ENCODE data around the gene HDAC4. TPM values are rescaled to one million over a fixed set of nuclear protein-coding genes. Genes with fewer than 3 reads are reported as not detected.

Gene HDAC4
- total and polyA plus RNA-seq, 2 of the 8 experiments (the other 6 are each of a cell fraction or from before 2014, with no cell fraction given): 15.4 to 31.5 TPM

DNA sequence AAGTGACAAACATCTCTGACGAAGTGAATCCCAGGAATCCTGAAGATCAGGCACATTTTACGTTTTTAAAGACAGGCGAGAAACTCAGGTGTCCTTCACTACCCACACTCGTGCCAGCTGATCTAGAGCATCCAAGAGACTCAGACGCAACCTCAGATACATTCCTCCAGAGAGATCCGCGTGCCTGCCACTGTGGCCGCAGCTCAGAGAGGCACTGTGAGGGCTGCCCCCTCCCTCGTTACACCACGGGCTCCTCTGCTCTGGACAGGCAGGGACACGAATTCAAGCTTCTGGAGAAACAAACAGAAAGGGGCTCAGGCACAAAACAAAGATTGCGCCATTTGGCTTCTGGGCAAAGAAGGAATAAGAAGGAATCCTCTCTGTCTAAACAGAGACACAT is 268.0 kb downstream of the HDAC4 start:
- Histone ChIP-seq H4K8ac (ENCODE audit: extremely low read depth, insufficient read depth, low read length) (no peak overlapping the region), H3K23me2 (ENCODE audit: low read depth, low read length) (no peaks in the 10 kb centered on the region), H3K9me3 (ENCODE audit: insufficient read depth in 2 of 2, low read depth in 1 of 2, low read length in 1 of 2) (no peaks in the 10 kb centered on the region; a peak in 1 of 4 replicates), H3K27ac (ENCODE audit: low read depth, low read length) (no peak overlapping the region), H3K23ac (ENCODE audit: insufficient read length) (no peak overlapping the region), H4K5ac (ENCODE audit: insufficient read length, low read depth, low read length) (no peak overlapping the region), H3K4me1 (replicated peaks in 1 of 4; ENCODE audit: control insufficient read depth in 3 of 4, insufficient read depth in 4 of 4, low read length in 3 of 4) (no peaks in the 10 kb centered on the region), H3K4me2 (ENCODE audit: insufficient read depth in 1 of 2, low read depth in 2 of 2, low read length in 2 of 2) (no peak overlapping the region), H4K91ac (replicated peaks; ENCODE audit: insufficient read length, low read length) (no peak overlapping the region), H2BK5ac (ENCODE audit: low read depth, low read length) (no peak overlapping the region), H3K9ac (replicated peaks in 1 of 4; ENCODE audit: extremely low read depth in 1 of 4, low read depth in 3 of 4, low read length in 3 of 4) (no peak overlapping the region), H3K79me2 (ENCODE audit: control insufficient read depth in 1 of 2, insufficient read depth in 2 of 2, low read length in 2 of 2) (no peaks in the 10 kb centered on the region), H3K4me3 (ENCODE audit: extremely low read depth in 1 of 4, insufficient read depth in 2 of 4, low read depth in 3 of 4, low read length in 4 of 4) (no peak overlapping the region), H2AFZ (ENCODE audit: low read length) (no peak overlapping the region), H3K36me3 (ENCODE audit: control insufficient read depth in 2 of 4, insufficient read depth in 4 of 4, low read length in 3 of 4) (peaks cover 2 to 11% (median 9%) of the 10 kb centered on the region in 4 experiments; a peak in 6 of 8 replicates), H2BK12ac (ENCODE audit: low read depth, low read length) (no peak overlapping the region), H4K20me1 (replicated peaks in 1 of 2; ENCODE audit: control insufficient read depth in 1 of 2, insufficient read depth in 2 of 2, low read length in 2 of 2) (peaks cover 2 to 6% of the 10 kb centered on the region in 2 experiments), H3K4ac (replicated peaks; ENCODE audit: insufficient read length, low read depth, low read length) (no peak overlapping the region), H3K14ac (ENCODE audit: insufficient read length) (no peak overlapping the region), H3K27me3 (replicated peaks in 1 of 4; ENCODE audit: control insufficient read depth in 3 of 4, extremely low read depth in 1 of 4, insufficient read depth in 3 of 4, low read length in 3 of 4) (no peaks in the 10 kb centered on the region), H2BK20ac (ENCODE audit: low read length) (no peak overlapping the region), H3K79me1 (ENCODE audit: low read depth, low read length) (no peaks in the 10 kb centered on the region; the same call in 1 of the 2 replicates), H2AK5ac (ENCODE audit: low read depth, low read length) (no peak overlapping the region), H3K56ac (replicated peaks; ENCODE audit: insufficient read length, low read depth, low read length) (no peak overlapping the region), H2BK120ac (replicated peaks; ENCODE audit: low read depth, low read length) (no peak overlapping the region), H3K18ac (ENCODE audit: extremely low read depth, low read length) (no peak overlapping the region), H2BK15ac (ENCODE audit: low read length) (no peak overlapping the region)
- DNase-seq (ENCODE audit: low read depth in 1 of 2, low spot score in 2 of 2): no peak
- FAIRE-seq: no peak
- CTCF ChIA-PET (ENCODE audit: partially characterized antibody): interaction anchor here (0.9 to 2.2 kb wide), 5 partner anchors 10 to 71 kb away, joined by 3 to 8 read pairs (median 5); no protein-coding TSS in a partner anchor
- TF ChIP-seq FOSL1 (IDR thresholded peaks at IDR 0.05; ENCODE audit: insufficient read depth, low read depth, low read length): no peak
- no peak for TF ChIP-seq BRCA1 (IDR thresholded peaks at IDR 0.05; ENCODE audit: low read depth, low read length)
- TF ChIP-seq MAFK (IDR thresholded peaks at IDR 0.05; ENCODE audit: low read depth, low read length): no peak
- no peak for TF ChIP-seq SIX5 (IDR thresholded peaks at IDR 0.05; ENCODE audit: low read depth, low read length)
- no peak for TF ChIP-seq KDM4A (IDR thresholded peaks at IDR 0.05; ENCODE audit: low read depth, low read length, severe bottlenecking)
- POLR2A ChIA-PET (ENCODE audit: partially characterized antibody): no interaction called here
- WGBS, 2 experiments (ENCODE audit: extremely low coverage in 1 of 2, insufficient coverage in 1 of 2, insufficient read length in 1 of 2, insufficient replicate concordance in 2 of 2, low coverage in 1 of 2, low lambda C conversion rate in 2 of 2, missing lambda C conversion rate in 1 of 2): 92% methylated on average over 12 of the region's 12 CpGs; no CpG with 5 or more reads in 1 of the 2 experiments

All from H1 (cell line).